ENCODE measurements around the gene KMT2A.
"Not testable (repeated sequence)": the region's sequence is repeated elsewhere in the genome, so short reads cannot be mapped to it uniquely, and the experiment has no call there.

Gene KMT2A

GRCh38 chr11:118434553-118435289 is 1.6 kb upstream of the KMT2A start:
- DNase-seq (ENCODE audit: extremely low read depth in 1 of 2, low read depth in 1 of 2), result peak in 1 of 2 donors; percentile 14

- peak; percentile 47 to 68 for DNase-seq (ENCODE audit: extremely low read depth in 1 of 2, low read depth in 1 of 2)
Measured at GRCh38 chr11:118435290-118435892, 901 bp upstream of the KMT2A start.

- peak; percentile 23 to 25 for DNase-seq (ENCODE audit: extremely low read depth in 1 of 2, low read depth in 1 of 2)
Measured at GRCh38 chr11:118436639-118437207, 431 bp downstream of the KMT2A start.

- DNase-seq (ENCODE audit: extremely low read depth in 1 of 2, low read depth in 1 of 2), result peak in 1 of 2 donors; percentile 9
Measured at GRCh38 chr11:118437208-118438125, 1.2 kb downstream of the KMT2A start.

GRCh38 chr11:118438314-118438931 is 2.1 kb downstream of the KMT2A start:
- peak; percentile 9 to 30 for DNase-seq (ENCODE audit: extremely low read depth in 1 of 2, low read depth in 1 of 2)

GRCh38 chr11:118439646-118440045 is 3.4 kb downstream of the KMT2A start:
- no peak for DNase-seq (ENCODE audit: extremely low read depth in 1 of 2, low read depth in 1 of 2)

GRCh38 chr11:118441770-118442275 is 5.5 kb downstream of the KMT2A start:
- no peak for DNase-seq (ENCODE audit: extremely low read depth in 1 of 2, low read depth in 1 of 2)

GRCh38 chr11:118442301-118442700 is 6.0 kb downstream of the KMT2A start:
- DNase-seq (ENCODE audit: extremely low read depth in 1 of 2, low read depth in 1 of 2), result no peak

- no peak for DNase-seq (ENCODE audit: extremely low read depth in 1 of 2, low read depth in 1 of 2)
Measured at GRCh38 chr11:118442908-118443589, 6.8 kb downstream of the KMT2A start.

- DNase-seq (ENCODE audit: extremely low read depth in 1 of 2, low read depth in 1 of 2), result no peak
Measured at GRCh38 chr11:118443590-118444218, 7.4 kb downstream of the KMT2A start.

- no peak for DNase-seq (ENCODE audit: extremely low read depth in 1 of 2, low read depth in 1 of 2)
Measured at GRCh38 chr11:118447423-118447822, 11.1 kb downstream of the KMT2A start.

GRCh38 chr11:118448294-118448693 is 12.0 kb downstream of the KMT2A start:
- no peak for DNase-seq (ENCODE audit: extremely low read depth in 1 of 2, low read depth in 1 of 2)

GRCh38 chr11:118449316-118449918 is 13.1 kb downstream of the KMT2A start:
- DNase-seq (ENCODE audit: extremely low read depth in 1 of 2, low read depth in 1 of 2), result no peak

- DNase-seq (ENCODE audit: extremely low read depth in 1 of 2, low read depth in 1 of 2), result no peak
Measured at GRCh38 chr11:118450451-118450850, 14.2 kb downstream of the KMT2A start.

GRCh38 chr11:118462178-118462577 is 25.9 kb downstream of the KMT2A start:
- no peak for DNase-seq (ENCODE audit: extremely low read depth in 1 of 2, low read depth in 1 of 2)

GRCh38 chr11:118468968-118469367 is 32.7 kb downstream of the KMT2A start:
- not testable (repeated sequence) for DNase-seq (ENCODE audit: extremely low read depth in 1 of 2, low read depth in 1 of 2)

- DNase-seq (ENCODE audit: extremely low read depth in 1 of 2, low read depth in 1 of 2), result no peak
Measured at GRCh38 chr11:118471030-118471429, 34.7 kb downstream of the KMT2A start.

- no peak for DNase-seq (ENCODE audit: extremely low read depth in 1 of 2, low read depth in 1 of 2)
Measured at GRCh38 chr11:118473537-118473936, 37.2 kb downstream of the KMT2A start.

- DNase-seq (ENCODE audit: extremely low read depth in 1 of 2, low read depth in 1 of 2), result no peak
Measured at GRCh38 chr11:118476676-118477075, 40.4 kb downstream of the KMT2A start.
